SK-N-SH treated with all-trans-retinoic acid at 6 μM for 48 hours (cell line): ENCODE data around the gene PPP1R18.

Source experiments
- ARNTL ChIP-seq: fragments of 450-650 bp; formaldehyde crosslinking; IDR thresholded peaks from 2 replicates; pipeline ENCODE4 v1.5.0; 2020; ENCODE audit warnings: low read depth, mild to moderate bottlenecking, moderate library complexity, borderline replicate concordance
- ESRRG ChIP-seq: fragments of 250-450 bp; sonication (Bioruptor Pico); IDR thresholded peaks from 2 replicates; pipeline ENCODE4 v1.6.1; 2021; ENCODE audit warnings: mild to moderate bottlenecking
- PPARA ChIP-seq: fragments of 250-450 bp; sonication (Bioruptor Pico); IDR thresholded peaks from 2 replicates; pipeline ENCODE4 v1.5.0; 2020; ENCODE audit warnings: mild to moderate bottlenecking, borderline replicate concordance
- RARB ChIP-seq: fragments of 250-450 bp; sonication (Bioruptor Pico); IDR thresholded peaks from 2 replicates; pipeline ENCODE4 v1.8.0; 2021; ENCODE audit warnings: mild to moderate bottlenecking, moderate library complexity
- SNAI2 ChIP-seq: fragments of 250-450 bp; sonication (Bioruptor Pico); IDR thresholded peaks from 2 replicates; pipeline ENCODE4 v1.5.0; 2020; ENCODE audit warnings: mild to moderate bottlenecking, moderate library complexity
- ZFP3 ChIP-seq: fragments of 250-450 bp; sonication (Bioruptor Pico); IDR thresholded peaks from 2 replicates; pipeline ENCODE4 v1.5.0; 2020; ENCODE audit warnings: mild to moderate bottlenecking, moderate library complexity
- ZFP30 ChIP-seq: fragments of 450-650 bp; formaldehyde crosslinking; IDR thresholded peaks from 2 replicates; pipeline ENCODE4 v1.5.0; 2022; ENCODE audit warnings: mild to moderate bottlenecking, moderate library complexity
- ZNF70 ChIP-seq: fragments of 450-650 bp; formaldehyde crosslinking; IDR thresholded peaks from 2 replicates; pipeline ENCODE4 v1.5.0; 2020; ENCODE audit warnings: mild to moderate bottlenecking, moderate library complexity
- ZNF8 ChIP-seq: fragments of 450-650 bp; formaldehyde crosslinking; IDR thresholded peaks from 2 replicates; pipeline ENCODE4 v1.5.0; 2020; ENCODE audit warnings: mild to moderate bottlenecking, moderate library complexity
- TF ChIP-seq, protein P1 (sequence below): fragments of 250-450 bp; sonication (Bioruptor Pico); IDR thresholded peaks from 2 replicates; pipeline ENCODE4 v1.8.0; 2021; ENCODE audit warnings: low read depth, mild to moderate bottlenecking, moderate library complexity, borderline replicate concordance
- TF ChIP-seq, protein P2 (sequence below): fragments of 250-450 bp; sonication (Bioruptor Pico); IDR thresholded peaks from 2 replicates; pipeline ENCODE4 v1.8.0; 2020; ENCODE audit warnings: mild to moderate bottlenecking, moderate library complexity, borderline replicate concordance
- TF ChIP-seq, protein P3 (sequence below): fragments of 250-450 bp; sonication (Bioruptor Pico); IDR thresholded peaks from 2 replicates; pipeline ENCODE4 v1.5.1; 2020; ENCODE audit warnings: low read depth, mild to moderate bottlenecking, moderate library complexity
- TF ChIP-seq, protein P4 (sequence below): fragments of 250-450 bp; sonication (Bioruptor Pico); IDR thresholded peaks from 2 replicates; pipeline ENCODE4 v1.5.0; 2020; ENCODE audit warnings: mild to moderate bottlenecking, moderate library complexity

DNA sequence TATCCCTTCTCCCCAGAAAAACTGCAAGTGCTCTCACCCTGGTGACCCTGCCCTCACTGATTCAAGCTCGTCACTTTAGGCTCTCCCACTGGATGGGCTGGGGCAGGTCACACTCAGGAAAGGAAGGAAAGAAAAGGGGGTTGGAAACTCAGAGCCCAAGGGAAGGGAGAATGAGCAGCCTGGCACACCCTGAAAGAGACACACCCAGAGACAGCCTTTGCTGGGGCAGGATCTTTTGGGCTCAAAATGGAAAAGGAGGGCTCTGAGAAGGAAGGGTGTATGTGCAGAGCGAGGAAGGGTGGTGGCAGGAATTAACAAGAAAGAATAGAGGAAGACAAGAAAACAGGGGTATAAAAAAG, 2.5 kb downstream of the PPP1R18 start:
- TF ChIP-seq RARB (CRISPR knock-in tag) (no peak), ARNTL (CRISPR knock-in tag) (no peak), SNAI2 (no peak), ZFP3 (CRISPR knock-in tag) (no peak), ZNF70 (CRISPR knock-in tag) (no peak), ZFP30 (CRISPR knock-in tag) (no peak), ZNF8 (no peak), ESRRG (CRISPR knock-in tag) (no peak), PPARA (CRISPR knock-in tag) (no peak)
- TF ChIP-seq, protein P1, sequence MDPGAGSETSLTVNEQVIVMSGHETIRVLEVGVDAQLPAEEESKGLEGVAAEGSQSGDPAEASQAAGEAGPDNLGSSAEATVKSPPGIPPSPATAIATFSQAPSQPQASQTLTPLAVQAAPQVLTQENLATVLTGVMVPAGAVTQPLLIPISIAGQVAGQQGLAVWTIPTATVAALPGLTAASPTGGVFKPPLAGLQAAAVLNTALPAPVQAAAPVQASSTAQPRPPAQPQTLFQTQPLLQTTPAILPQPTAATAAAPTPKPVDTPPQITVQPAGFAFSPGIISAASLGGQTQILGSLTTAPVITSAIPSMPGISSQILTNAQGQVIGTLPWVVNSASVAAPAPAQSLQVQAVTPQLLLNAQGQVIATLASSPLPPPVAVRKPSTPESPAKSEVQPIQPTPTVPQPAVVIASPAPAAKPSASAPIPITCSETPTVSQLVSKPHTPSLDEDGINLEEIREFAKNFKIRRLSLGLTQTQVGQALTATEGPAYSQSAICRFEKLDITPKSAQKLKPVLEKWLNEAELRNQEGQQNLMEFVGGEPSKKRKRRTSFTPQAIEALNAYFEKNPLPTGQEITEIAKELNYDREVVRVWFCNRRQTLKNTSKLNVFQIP (CRISPR knock-in tag): no peak
- TF ChIP-seq, protein P2, sequence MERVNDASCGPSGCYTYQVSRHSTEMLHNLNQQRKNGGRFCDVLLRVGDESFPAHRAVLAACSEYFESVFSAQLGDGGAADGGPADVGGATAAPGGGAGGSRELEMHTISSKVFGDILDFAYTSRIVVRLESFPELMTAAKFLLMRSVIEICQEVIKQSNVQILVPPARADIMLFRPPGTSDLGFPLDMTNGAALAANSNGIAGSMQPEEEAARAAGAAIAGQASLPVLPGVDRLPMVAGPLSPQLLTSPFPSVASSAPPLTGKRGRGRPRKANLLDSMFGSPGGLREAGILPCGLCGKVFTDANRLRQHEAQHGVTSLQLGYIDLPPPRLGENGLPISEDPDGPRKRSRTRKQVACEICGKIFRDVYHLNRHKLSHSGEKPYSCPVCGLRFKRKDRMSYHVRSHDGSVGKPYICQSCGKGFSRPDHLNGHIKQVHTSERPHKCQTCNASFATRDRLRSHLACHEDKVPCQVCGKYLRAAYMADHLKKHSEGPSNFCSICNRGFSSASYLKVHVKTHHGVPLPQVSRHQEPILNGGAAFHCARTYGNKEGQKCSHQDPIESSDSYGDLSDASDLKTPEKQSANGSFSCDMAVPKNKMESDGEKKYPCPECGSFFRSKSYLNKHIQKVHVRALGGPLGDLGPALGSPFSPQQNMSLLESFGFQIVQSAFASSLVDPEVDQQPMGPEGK (CRISPR knock-in tag): no peak
- TF ChIP-seq, protein P3, sequence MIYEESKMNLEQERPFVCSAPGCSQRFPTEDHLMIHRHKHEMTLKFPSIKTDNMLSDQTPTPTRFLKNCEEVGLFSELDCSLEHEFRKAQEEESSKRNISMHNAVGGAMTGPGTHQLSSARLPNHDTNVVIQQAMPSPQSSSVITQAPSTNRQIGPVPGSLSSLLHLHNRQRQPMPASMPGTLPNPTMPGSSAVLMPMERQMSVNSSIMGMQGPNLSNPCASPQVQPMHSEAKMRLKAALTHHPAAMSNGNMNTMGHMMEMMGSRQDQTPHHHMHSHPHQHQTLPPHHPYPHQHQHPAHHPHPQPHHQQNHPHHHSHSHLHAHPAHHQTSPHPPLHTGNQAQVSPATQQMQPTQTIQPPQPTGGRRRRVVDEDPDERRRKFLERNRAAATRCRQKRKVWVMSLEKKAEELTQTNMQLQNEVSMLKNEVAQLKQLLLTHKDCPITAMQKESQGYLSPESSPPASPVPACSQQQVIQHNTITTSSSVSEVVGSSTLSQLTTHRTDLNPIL (CRISPR knock-in tag): no peak
- TF ChIP-seq, protein P4, sequence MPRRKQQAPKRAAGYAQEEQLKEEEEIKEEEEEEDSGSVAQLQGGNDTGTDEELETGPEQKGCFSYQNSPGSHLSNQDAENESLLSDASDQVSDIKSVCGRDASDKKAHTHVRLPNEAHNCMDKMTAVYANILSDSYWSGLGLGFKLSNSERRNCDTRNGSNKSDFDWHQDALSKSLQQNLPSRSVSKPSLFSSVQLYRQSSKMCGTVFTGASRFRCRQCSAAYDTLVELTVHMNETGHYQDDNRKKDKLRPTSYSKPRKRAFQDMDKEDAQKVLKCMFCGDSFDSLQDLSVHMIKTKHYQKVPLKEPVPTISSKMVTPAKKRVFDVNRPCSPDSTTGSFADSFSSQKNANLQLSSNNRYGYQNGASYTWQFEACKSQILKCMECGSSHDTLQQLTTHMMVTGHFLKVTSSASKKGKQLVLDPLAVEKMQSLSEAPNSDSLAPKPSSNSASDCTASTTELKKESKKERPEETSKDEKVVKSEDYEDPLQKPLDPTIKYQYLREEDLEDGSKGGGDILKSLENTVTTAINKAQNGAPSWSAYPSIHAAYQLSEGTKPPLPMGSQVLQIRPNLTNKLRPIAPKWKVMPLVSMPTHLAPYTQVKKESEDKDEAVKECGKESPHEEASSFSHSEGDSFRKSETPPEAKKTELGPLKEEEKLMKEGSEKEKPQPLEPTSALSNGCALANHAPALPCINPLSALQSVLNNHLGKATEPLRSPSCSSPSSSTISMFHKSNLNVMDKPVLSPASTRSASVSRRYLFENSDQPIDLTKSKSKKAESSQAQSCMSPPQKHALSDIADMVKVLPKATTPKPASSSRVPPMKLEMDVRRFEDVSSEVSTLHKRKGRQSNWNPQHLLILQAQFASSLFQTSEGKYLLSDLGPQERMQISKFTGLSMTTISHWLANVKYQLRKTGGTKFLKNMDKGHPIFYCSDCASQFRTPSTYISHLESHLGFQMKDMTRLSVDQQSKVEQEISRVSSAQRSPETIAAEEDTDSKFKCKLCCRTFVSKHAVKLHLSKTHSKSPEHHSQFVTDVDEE (CRISPR knock-in tag): no peak
